GM19372 (cell line): ENCODE data around the gene CEACAM1.
"Not testable (repeated sequence)": the region's sequence is repeated elsewhere in the genome, so short reads cannot be mapped to it uniquely, and the experiment has no call there.

Source experiments
- ATAC-seq: cut with Tn5 transposase; IDR thresholded peaks from one replicate; pipeline ENCODE4 v1.9.1; 2021; ENCODE audit warnings: mild to moderate bottlenecking, low read depth, moderate library complexity; ENCODE audit not compliant: unreplicated experiment

Gene CEACAM1

DNA sequence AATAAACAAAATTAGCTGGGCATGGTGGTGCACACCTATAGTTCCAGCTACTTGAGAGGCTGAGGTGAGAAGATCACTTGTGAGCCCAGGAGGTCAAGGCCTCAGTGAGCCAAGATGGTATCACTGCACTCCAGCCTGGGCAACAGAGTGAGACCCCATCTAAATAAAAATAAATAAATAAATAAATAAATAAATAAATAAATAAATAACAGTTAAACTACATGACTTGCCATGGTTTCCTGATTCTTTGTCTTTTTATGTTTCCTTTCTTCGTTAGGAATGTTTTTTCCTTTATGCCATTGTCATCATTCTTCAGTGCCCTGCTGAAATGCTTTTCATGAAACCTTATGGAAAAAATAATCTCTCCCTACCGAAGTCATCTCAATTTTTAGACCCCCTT is 50.3 kb downstream of the CEACAM1 start:
- ATAC-seq, result no peak

DNA sequence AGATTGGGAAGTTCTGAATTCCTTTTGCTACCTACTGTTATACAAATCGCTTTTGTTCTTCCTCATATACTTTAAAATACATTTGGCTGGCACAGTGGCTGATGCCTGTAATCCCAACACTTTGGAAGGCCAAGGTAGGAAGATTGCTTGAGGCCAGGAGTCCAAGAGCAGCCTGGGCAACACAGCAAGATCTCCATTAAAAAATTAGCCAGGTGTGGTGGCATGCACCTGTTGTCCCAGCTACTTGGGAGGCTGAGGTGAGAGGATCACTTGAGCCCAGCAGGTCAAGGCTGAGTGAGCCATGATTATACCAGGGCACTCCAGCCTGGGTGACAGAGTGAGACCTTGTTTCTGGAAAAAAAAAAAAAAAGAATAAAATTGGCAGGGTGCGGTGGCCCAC is 51.2 kb downstream of the CEACAM1 start:
- no peak for ATAC-seq

DNA sequence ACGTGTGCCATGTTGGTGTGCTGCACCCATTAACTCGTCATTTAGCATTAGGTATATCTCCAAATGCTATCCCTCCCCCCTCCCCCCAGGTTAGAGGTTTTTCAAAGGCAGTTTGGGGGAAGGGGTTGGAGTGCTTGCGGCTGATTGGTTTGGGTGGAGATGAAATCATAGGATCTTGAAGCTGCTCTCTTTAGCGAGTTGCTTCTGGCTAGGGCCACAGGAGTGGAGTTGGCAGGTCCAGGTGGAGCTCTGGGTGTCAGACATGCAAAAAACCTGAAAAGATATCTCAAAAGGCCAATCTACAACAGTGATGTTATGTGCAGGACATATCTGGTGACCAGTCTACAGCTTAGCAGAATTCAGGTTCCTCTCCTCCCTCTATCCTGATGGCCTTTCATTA is 52.9 kb downstream of the CEACAM1 start:
- no peak for ATAC-seq

GRCh38 chr19:42474743-42475142 is 53.5 kb downstream of the CEACAM1 start:
- ATAC-seq, result no peak

- no peak for ATAC-seq
Measured at GRCh38 chr19:42473686-42474085, 54.6 kb downstream of the CEACAM1 start.

DNA sequence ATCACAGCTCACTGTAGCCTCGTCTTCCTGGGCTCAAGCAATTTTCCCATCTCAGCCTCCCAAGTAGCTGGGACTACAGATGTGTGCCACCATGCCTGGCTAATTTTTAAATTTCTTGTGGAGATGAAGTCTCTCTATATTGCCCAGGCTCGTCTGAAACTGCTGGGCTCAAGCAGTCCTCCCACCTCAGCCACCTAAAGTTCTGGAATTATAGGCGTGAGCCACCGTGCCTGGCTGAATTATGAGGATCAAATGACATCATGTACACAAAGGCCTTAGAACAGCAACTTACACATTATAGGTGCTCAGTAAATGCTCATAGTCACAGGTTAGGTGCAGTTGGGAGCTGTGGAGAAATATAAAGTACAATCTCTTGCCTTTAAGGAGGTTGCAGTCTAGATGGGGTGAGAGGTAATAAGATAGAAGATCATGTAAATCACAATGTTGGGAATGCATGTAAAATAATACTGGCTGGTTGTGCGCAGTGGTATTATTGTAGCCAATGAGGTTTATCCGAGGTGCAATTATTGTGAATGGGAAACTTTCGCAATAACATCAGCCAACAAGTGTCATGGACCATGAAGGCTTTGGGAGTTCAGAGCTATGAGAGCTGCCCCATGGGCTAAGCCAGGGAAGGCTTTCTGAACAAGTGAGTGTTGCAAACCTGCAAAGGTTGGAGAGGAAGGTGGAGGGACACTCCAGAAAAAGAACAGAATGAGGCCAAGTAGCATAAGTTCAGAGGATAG is 55.7 kb downstream of the CEACAM1 start:
- no peak for ATAC-seq

- no peak for ATAC-seq
Measured at GRCh38 chr19:42471554-42472249, 56.6 kb downstream of the CEACAM1 start.

DNA sequence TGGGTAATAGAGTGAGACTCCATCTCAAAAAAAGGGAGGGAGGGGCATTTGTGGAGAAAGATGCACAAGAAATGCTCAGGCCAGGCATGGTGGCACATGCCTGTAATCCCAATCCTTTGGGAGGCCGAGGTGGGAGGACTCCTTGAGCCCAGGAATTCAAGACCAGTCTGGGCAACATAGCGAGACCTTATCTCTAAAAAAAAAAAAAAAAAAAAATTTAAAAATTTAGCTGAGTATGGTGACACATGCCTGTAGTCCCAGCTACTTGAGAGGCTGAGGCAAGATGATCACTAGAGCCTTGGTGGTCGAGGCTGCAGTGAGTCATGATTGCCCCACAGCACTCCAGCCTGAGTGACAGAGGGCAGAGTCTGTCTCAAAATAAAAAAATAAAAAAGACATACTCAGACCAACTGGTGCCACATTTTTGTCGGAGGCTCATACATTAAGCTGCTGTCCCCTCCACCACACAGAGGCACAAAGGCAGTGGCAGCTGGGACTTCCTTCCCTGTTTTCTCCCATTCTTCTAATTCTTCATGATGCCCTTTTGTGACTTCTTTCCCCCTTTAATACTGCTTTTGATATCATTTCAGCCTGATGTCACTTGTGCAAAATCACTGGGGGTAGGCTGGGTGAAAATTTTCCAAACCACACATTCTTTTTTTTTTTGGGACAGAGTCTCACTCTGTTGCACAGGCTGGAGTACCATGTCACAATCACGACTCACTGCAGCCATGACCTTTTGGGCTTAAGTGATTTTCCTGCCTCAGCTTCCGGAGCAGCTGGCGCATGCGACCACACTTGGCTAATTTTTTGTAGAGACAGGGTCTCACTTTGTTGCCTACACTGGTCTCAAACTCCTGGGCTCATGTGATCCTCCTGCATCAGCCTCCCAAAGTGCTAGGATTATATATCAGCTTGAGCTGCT is 58.7 kb downstream of the CEACAM1 start:
- ATAC-seq, result no peak

- no peak for ATAC-seq
Measured at GRCh38 chr19:42468273-42468796, 59.9 kb downstream of the CEACAM1 start.

GRCh38 chr19:42467183-42467760 is 61.0 kb downstream of the CEACAM1 start:
- ATAC-seq, result no peak

DNA sequence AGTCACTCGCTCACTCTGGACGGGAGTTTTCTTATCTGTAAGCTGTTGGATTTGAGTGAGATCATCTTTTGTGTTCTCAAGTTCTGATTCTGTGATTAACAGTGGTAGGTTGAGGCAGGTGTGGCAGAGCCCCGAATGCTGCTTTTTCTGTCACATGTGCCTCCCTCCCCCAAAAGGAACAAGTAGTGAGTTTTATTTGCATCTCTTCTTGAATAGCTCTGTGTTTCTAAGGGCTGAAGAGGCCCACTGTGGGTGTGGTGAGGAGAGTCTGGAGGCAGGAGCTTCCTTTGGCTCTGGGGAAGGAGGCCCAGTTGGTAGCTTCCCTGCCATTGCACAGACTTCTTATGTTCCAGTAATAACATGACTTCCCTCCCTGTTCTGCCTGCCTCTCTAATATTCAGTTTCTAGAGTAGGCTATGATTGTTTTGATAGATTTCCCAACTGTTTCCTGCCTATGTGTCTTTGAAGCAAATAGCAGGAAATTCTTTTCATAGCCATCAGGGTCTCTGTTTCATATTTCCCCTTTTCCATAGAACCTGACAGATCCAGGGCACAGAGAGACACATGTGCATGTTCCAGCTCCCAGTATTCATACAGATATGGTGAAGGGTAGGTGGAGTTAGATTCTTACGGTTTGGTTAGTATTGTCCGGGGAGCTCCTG is 61.6 kb downstream of the CEACAM1 start:
- no peak for ATAC-seq

DNA sequence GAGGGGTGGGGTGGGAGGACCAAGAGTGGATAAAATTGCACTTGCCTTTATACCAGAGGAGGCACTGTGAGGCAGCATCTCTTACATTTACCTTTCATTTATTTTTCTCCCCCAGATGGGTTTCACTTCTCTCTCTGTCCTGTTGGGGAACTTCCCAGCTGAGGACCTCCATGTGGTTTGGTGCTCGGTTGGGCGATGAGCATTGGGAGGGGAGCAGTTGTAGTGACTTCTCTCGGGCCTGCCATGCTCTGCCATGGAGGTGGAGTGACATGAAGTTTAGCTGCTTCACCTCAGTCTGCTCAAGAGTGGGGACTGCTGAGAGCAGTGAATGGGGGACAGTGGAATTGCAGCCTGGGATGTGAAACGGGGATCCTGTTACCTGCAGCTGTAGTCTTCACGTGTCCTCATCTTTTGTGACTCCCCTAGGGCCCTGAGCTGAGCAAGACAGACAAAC is 62.4 kb downstream of the CEACAM1 start:
- ATAC-seq, result peak; percentile 80

DNA sequence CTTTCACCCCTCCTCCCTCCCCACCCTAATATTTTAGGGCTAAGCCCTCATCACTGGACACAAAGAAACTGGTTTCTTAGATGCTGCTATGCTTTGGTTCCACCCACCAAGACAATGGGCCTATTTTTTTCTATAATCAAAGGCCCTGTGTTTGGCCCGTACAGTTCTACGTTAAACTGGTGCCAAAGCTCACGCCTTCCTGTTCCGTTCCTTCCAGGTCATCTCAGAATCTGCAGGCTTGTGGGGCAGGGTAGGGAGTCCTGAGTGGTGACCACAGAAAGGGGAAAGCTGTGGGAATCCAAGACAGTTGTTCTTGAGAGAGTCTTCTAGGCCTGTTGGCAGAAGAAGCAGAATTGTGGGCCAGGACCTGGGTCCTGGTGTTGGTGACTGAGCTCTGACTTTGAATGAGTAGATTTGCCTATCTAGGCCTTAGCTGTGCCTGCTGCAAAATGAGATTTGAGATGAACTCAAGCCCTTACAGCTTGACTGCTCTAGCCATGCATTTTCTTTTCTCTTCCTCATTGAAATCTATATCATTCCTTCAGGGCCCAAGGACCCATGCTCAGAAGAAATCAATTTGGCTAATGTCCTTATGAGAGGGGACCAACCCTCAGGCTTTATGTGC is 66.5 kb downstream of the CEACAM1 start:
- ATAC-seq, result no peak

DNA sequence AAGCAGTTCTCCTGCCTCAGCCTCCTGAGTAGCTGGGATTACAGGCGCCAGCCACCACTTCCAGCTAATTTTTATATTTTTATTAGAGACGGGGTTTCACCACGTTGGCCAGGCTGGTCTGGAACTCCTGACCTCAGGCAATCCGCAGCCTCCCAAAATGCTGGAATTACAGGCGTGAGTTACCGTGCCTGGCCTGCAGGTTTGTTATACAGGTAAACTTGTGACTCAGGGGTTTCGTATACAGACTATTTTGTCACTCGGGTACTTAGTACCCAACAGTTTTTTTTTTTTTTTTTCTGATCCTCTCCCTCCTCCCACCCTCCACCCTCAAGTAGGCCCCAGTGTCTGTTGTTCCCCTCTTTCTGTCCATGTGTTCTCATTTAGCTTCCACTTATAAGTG is 67.0 kb downstream of the CEACAM1 start:
- ATAC-seq, result not testable (repeated sequence)

GRCh38 chr19:42459926-42460325 is 68.4 kb downstream of the CEACAM1 start:
- no peak for ATAC-seq
